KG1 (cell line): ENCODE results near the gene RPUSD1.
"Not testable (repeated sequence)": the region's sequence is repeated elsewhere in the genome, so short reads cannot be mapped to it uniquely, and the experiment has no call there.

Experiments
- DNase-seq: peaks from one replicate; lab custom pipeline; 2025; lab: John Stamatoyannopoulos, UW

RPUSD1 gene

DNA sequence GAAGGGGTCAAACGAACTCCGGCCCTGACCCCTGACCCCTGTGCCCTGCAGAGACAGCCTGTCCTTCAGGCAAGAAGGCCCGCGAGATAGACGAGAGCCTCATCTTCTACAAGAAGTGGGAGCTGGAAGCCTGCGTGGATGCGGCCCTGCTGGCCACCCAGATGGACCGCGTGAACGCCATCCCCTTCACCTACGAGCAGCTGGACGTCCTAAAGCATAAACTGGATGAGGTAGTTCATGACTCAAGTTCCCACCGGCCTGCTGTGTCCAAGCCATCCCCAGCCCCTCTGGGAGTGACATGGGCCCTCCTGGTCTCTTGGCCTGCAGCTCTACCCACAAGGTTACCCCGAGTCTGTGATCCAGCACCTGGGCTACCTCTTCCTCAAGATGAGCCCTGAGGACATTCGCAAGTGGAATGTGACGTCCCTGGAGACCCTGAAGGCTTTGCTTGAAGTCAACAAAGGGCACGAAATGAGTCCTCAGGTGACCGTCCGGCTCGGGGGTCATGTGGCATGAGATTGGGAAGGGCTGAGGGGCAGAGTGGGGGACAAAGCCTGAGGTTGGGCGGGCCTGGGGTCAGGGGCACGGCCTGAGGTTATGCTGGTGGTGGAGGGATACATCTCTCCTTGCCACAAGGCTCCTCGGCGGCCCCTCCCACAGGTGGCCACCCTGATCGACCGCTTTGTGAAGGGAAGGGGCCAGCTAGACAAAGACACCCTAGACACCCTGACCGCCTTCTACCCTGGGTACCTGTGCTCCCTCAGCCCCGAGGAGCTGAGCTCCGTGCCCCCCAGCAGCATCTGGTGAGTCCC lies 22.0 kb downstream of the RPUSD1 start:
- DNase-seq: no peak

- no peak for DNase-seq
Measured at GRCh38 chr16:765488-765865, 22.7 kb downstream of the RPUSD1 start.

DNA sequence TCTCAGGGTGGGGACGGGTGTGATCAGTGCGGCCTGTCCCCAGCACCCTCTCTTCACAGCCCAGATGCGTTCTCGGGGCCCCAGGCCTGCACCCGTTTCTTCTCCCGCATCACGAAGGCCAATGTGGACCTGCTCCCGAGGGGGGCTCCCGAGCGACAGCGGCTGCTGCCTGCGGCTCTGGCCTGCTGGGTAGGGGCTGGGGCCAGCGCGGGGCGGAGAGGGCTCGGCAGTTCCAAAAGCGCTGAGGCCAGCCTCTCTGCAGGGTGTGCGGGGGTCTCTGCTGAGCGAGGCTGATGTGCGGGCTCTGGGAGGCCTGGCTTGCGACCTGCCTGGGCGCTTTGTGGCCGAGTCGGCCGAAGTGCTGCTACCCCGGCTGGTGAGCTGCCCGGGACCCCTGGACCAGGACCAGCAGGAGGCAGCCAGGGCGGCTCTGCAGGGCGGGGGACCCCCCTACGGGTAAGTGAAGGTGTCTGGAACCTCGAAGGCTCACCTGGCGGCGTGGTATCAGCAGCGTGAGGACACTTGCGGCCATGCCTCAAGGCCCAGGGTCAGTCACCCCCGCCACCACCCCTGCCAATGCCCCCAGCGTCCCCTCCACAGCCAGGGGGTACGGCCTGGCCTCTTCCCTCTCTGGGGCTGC lies 23.2 kb downstream of the RPUSD1 start:
- no peak for DNase-seq

- DNase-seq: no peak
Measured at GRCh38 chr16:764184-764750, 23.9 kb downstream of the RPUSD1 start.

GRCh38 chr16:763369-764183 lies 24.6 kb downstream of the RPUSD1 start:
- DNase-seq: no peak

GRCh38 chr16:762595-763268 lies 25.4 kb downstream of the RPUSD1 start:
- no peak for DNase-seq

- DNase-seq: no peak
Measured at GRCh38 chr16:761625-762513, 26.3 kb downstream of the RPUSD1 start.

DNA sequence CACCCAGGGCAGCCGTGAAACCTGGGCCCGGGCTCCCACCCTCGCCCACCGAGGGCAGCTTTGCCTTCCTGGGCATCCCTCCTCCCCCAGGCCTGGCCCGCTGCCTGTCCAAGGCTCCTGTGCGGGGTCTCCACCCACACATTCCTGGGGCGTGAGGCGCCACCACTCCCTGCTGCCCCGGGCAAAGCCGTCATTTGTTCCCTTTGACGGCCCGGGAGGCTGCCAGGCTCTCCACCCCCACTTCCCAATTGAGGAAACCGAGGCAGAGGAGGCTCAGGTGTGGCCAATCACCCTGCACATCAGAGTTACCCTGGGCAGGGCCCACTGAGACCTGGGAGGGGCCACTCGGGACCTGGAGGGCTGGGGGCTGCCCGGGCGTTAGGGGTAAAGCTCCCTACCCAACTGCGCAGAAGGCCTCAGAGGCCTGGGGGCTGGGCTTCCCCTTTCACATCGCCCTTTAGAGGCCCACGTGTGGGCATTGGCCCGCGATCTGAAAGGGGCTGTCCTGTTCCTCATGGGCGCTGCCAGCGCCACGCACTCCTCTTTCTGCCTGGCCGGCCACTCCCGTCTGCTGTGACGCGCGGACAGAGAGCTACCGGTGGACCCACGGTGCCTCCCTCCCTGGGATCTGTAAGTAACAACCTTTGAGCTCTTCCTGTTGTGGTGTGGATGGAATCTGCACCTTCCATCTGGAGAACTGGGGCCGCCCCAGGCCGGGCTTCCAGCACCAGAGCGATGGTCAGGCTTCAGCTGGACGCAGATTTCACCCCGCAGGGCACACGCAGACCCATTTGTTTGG lies 27.4 kb downstream of the RPUSD1 start, which contains the start of gene MSLN:
Gene MSLN (plus strand): TSS at position 190 of the 799 bp plus-strand sequence. CDS start 1,947 bp downstream, outside the sequence.
- DNase-seq: no peak

- no peak for DNase-seq
Measured at GRCh38 chr16:760065-760464, 28.1 kb downstream of the RPUSD1 start.

- no peak for DNase-seq
Measured at GRCh38 chr16:759110-759910, 28.9 kb downstream of the RPUSD1 start.

GRCh38 chr16:756428-756827 lies 31.8 kb downstream of the RPUSD1 start:
- DNase-seq: no peak

- no peak for DNase-seq
Measured at GRCh38 chr16:754656-755055, 33.5 kb downstream of the RPUSD1 start.

- not testable (repeated sequence) for DNase-seq
Measured at GRCh38 chr16:754121-754607, 34.0 kb downstream of the RPUSD1 start.

DNA sequence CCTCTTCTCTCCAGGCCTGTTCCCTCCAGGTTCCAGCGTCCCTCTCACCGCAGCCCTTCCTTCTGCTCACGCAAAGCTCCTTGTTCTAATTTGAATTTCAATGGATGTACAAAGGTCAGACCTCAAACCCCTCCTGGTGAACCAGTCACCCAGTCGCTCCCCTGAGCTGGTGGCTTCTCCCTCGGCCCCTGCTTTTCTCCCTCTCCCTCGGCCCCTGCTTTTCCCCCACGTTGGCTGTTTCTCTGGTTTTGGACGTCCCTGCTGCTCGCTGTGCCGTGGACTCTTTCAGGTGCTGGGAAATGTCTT lies 36.2 kb downstream of the RPUSD1 start:
- DNase-seq: no peak

GRCh38 chr16:751152-752006 lies 36.8 kb downstream of the RPUSD1 start:
- no peak for DNase-seq

- no peak for DNase-seq
Measured at GRCh38 chr16:750485-750884, 37.7 kb downstream of the RPUSD1 start.

DNA sequence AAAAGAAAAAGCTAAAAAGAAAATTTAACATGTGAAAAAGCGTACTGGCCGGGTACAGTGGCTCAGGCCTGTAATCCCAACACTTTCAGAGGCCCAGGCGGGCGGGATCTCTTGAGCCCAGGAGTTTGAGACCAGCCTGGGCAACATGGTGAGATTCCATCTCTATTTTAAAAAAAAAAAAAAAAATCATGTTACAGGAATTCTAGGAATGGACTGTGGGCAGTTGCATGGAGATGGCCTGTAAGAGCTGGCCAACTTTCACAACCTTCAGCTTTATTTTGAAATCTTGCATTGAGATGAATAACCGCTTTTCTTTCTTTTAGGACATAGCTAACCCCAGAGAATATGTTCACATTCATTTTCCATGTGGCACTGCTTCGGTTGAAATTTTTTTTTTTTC lies 39.2 kb downstream of the RPUSD1 start:
- DNase-seq: no peak
